Stimulated activated CD8-positive, alpha-beta memory T cell treated with anti-CD3 and anti-CD28 coated beads, Interleukin-2, amount 100 ng/mL, for 1 hour (primary cell): ENCODE measurements around the gene CHD3.

Experiments used
- DNase-seq, 2 donors: peaks; one replicate each; pipeline ENCODE4 v3.0.0-alpha.2; 2020; ENCODE audit warnings: low read depth in 2 of 2

The CHD3 gene

DNA sequence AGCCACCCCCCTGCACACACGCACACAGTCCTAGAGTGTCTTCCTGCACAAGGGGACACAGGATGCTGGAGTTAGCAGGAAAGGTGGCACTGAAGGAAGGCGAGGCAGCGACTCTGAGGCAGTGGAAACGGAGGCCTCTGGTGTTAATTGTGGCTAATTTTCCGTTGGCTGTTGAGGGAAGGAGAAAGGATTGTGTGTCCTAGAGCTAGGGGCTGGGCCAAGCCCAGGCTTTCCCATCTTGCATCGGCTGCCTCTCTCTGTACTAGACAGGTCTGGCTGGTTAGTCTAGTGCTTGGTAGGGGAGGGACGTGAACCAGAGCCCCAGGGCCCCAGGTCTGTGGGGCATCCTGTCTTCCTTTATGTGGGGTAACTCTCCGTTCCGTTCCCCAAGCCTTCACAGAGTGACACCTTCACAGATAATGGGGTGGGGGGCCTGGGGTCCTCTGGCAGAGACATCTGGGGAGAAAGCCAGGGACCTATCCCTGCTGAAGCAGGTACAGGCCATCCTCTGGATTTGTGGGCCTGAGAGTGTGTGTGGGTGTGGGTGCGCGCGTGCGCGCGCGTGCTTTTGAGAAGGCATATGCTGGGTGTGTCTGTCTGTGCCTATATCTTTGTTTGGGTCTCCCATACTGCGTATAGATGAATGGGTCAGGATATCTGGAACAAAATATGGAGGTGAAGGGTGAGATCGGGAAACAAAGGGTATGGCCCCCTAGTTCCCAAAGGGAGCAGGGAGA lies at the start of gene CHD3:
Gene CHD3, plus strand, starts transcription at position 606 of the 737 bp plus-strand sequence. CDS start 212 bp downstream, outside the sequence.
- peak in 1 of 2 donors; percentile 24 for DNase-seq

DNA sequence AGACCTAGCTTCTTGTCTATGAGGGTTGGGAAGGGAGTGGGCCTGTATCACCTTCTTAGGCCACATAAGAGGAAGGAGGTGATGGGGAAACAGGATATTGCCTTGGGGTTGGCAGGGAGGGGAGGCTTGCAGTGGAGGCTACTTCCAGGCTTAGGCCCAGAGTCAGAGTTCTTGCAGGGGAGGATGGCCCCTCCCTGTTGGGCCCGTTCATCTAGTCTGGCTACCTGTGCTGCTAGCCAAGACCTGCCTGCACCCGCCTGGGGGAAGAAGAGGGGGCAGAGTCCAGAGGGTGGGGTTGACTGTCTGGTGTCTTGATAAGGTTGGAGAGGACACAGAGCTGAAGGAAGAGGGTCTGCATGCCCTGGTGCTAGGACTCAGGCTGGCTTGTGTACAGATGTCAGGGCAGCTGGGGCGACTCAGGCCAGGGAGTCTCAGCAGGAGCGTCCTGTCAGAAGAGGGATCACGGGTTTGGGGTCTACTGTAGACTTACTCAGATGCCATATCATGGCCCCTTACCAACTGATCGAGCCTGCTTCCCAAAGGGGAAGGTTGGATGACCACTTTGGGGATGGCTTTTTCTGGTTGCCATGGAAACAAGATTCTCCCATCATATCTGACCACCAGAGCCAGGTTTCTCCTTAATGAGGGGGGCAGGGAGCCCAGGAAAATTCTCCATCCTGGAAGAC lies 49.3 kb upstream of the CHD3 start:
- no peak for DNase-seq

DNA sequence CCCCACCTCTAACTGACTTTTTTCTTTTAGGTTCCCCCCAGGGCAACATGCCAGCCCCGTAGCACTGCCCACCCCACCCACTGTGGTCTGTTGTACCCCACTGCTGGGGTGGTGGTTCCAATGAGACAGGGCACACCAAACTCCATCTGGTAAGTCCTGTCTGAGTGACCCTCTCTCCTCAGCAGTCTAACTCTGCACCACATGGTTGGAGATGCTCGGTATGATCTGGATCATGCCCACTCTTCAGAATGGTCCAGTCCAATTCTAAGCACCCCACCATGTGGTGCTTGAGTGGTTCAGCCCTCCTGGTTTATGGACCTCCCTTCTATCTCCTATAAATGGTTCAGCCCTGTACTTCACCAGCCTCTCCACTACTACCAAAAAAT lies 48.7 kb upstream of the CHD3 start:
- no peak for DNase-seq

DNA sequence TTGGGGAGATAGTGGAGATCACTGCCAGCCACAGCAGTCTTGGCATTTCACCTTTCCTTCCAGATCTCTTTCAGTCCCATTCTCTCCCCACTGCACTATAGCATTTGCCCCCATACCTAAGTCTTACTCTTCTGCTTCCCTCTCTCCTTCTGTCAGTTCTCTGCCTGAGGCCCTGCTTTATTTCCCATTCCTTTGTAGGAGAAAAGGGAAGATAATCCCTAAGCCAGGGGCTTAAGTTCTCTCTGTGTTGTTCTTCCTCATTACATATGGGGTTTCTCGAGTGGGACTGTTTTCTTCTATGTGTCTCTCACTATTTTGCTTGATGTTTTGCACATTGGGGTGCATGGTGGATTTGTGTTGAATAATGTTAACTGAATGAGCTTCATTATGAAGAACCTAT lies 48.1 kb upstream of the CHD3 start:
- no peak for DNase-seq

DNA sequence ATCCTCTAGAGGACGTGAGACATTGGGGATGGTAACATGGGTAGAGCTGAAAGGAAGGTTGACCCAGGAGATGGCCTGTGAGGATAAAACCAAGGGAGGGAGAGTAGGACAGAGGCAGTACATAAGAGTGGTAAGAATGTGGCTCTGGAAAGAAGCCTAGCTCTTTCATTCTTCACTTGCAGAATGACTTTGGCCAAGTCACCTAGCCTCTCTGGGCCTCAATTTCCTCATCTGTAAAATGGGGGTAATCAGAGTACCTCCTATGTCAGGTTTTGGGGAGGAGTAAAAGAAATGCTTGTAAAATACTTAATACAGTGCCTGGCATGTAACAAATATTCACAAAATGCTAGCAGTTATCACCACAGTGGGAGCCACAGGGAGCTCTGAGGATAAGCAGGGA lies 47.7 kb upstream of the CHD3 start:
- no peak for DNase-seq

DNA sequence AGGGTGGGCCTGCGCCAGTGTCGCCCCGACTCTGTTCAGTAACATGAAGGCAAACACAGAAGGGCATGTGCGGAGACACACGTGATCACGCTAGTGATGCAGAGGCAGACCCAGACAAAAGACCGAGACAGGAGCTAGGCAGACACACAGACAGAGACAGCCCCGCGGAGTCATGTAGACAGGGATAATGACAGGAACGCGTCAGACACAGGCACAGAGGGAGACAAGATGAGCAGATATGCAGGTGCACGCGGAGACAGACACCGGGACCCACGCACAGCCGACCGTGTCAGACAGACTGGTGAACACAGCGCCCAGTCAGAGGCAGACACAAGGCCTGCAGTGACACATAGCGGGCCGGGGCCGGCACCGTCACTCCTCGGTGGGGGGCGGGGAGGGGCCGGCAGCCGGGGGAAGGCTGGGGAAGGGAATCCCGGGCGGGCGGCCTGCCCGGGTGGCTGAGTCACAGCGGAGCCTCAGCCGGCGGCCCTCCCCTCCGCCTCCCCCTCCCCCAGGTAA lies 47.1 kb upstream of the CHD3 start:
- DNase-seq = peak; percentile 89 to 91

DNA sequence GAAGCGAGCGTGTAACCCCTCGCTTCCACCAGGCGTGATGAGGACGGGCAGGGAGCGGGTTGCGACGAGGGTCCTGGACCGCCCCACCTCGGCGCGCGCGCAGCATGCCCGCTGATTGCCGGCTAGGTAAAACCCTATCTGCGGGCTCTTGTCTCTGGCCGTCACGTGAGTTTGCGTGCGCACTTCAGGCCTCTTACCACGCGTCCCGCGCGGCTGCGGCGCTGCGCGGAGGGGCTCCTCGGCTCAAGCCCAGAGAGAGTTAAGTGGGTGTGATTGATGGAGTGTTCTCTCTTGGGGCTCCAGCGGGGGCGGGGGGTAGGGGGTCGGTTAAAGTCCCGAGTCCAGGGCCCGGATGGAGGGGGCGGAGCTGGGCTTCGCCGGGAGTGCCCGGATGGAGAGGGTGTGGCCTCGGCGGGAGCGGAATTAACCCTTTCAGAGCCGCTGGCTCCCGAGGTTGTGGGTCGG lies 46.6 kb upstream of the CHD3 start:
- DNase-seq = peak; percentile 72 to 75

DNA sequence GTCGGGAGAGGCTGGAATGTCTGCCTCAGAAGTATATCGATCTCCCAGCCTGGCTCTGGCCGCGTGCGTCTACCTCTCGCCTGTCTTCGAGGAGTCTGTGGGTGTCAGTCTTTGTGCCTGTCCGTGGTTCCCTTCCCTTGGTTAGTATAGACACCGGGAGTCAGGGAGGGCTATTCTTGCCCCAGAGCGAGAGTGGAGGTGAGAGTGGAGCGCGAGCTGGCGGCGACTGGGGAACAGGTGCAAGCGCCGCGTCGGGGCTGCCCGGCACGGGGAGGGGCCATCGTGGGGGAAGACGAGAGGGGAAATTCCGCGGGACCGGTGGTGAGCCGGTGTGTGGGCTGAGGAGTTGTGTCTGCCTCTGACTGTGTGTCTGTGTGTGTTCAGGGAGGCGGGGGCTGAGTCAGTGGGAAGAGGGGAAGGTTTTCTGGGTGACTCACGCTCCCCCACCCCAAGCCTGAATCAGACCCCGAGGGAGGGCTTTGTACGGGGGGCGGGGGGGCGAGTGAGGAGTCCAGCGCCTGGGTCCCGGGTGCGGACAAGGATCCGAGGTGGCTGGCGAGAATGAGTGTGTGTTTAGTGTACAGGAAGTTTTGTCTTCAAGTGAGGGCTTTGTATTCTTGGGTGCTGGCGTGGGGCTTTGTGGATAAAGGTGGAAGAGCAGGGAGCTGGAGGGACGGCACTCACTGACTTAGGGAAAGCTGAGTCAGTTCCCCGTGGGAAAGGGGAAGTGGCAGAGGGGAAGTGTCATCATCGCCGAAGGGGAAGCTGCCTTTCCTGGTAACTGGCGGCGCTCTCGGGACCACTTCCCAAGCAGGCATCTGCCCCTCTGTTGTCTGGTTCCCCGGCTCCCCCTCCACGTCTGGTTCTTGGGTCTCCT lies 46.0 kb upstream of the CHD3 start:
- DNase-seq = peak; percentile 84 to 95

DNA sequence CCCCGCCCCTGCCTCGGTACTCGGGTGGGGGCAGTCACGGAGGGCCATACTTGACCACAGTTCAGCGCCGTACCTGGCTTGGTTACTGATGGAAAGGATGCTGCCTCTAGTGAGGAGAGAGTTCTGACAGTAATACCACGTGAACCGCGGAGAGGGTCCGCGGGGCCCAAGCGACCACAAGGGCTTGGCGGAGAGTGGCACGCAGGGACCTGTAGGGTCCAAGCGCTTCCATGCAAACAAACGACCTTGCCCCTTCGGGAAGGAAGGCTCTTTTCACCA lies 45.4 kb upstream of the CHD3 start:
- DNase-seq = no peak

DNA sequence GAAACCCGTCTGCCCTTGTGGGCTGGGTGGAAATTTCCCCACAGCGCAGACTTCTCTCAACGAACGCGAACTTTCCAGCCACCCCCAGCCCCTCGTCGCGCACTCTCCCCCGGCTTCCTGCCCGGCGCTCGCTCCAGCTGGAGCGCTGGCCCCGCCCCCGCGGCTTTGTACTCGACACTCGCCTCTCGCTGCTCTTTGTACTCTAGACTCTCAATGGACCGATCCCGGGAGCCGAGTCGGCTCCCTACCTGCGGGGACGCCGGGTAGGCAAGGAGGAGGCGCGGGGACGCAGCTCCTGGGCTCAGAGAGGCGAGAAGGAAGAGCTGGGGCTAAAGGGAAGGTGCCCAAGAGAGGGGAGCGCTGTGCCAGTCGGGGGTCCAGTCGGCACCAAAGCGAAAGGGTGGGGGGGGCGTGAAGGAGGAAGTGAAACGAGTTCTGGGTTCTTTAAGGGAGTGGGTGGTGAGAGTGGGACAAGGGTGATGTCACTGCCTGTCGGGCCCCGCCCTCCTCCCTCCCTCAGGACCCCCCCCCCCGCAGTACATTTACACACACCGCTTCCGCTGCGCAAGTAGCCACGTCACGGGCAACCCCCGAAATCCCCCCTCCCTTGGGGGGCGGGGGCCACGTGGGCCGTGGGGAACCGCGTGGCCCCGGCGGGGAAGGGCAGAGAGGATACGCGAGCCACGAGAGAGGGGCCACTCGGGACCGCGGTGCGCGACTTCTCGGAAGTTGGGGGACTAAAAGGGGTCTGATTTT lies 44.9 kb upstream of the CHD3 start:
- DNase-seq = peak; percentile 85 to 87

DNA sequence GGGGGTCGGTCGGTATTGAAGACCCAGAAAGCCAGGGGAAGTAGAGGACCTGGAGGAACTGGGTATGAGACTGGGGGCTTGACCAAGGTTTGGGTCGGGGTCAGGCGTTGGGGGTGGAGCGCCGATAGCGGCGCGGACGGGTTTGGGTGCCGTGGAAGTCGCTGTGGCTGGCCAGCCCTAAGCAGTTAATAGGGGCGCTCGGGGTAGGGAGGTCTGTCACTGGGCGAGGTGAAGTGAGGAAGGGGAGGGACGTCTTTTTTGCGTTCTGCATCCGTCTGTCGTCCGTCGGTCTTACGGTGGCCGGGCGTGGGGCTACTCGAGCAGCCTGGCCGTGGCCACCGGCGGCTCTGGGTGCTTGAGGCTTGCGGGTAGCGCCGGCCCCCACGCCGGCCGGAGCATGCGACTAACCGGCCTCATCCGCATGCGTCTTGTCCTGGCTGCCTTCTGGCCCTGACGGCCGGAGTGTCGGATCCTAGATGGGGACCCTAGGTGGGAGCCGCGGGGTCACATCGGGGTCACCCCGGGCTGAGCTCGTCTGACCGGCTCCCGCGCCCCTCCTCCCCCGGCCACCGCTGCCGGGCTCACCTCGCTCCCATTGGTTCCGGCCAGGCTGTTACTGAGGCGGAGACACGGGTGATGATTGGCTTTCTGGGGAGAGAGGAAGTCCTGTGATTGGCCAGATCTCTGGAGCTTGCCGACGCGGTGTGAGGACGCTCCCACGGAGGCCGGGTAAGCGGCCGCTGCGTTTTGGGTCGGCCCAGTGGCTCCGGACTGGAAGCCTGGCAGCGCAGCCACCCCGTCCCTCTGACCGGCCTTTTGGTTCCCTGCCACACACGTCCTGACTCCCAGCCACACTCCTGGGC lies 44.1 kb upstream of the CHD3 start:
- DNase-seq = peak; percentile 61 to 65

DNA sequence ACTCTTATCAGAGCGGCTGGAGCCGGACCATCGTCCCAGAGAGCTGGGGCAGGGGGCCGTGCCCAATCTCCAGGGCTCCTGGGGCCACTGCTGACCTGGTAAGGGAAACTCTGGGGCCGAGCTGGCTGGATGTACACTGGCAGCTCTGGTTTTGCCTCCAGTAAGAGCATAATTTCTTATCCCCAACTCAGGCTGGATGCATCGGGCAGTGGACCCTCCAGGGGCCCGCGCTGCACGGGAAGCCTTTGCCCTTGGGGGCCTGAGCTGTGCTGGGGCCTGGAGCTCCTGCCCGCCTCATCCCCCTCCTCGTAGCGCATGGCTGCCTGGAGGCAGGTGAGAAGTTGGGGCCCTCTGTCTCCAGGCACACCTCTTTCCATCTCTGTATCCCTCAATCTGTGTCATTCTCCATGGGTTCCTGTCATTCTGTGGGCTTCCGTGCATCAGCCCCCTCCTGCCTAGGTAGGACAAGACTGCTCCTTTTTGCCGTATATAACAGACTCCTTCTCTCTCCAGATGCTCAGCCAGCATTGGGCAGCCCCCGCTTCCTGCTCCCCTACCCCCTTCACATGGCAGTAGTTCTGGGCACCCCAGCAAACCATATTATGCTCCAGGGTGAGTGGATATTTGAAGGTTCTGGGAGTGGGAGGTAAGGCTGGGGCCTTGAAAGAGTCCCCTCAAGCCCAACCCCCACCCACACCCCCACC lies 43.1 kb upstream of the CHD3 start:
- DNase-seq = no peak

DNA sequence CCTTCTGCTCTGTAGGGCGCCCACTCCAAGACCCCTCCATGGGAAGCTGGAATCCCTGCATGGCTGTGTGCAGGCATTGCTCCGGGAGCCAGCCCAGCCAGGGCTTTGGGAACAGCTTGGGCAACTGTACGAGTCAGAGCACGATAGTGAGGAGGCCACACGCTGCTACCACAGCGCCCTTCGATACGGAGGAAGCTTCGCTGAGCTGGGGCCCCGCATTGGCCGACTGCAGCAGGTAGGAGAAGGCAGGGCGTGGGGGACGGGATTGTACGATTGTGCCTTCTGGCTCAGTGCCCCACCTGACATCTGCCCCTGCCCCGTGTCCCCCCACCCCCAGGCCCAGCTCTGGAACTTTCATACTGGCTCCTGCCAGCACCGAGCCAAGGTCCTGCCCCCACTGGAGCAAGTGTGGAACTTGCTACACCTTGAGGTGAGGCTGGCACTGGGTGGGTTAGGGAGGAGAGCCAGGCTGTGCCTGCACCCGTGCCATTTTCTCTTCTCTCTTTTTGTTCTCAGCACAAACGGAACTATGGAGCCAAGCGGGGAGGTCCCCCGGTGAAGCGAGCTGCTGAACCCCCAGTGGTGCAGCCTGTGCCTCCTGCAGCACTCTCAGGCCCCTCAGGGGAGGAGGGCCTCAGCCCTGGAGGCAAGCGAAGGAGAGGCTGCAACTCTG lies 42.4 kb upstream of the CHD3 start:
- DNase-seq = no peak

DNA sequence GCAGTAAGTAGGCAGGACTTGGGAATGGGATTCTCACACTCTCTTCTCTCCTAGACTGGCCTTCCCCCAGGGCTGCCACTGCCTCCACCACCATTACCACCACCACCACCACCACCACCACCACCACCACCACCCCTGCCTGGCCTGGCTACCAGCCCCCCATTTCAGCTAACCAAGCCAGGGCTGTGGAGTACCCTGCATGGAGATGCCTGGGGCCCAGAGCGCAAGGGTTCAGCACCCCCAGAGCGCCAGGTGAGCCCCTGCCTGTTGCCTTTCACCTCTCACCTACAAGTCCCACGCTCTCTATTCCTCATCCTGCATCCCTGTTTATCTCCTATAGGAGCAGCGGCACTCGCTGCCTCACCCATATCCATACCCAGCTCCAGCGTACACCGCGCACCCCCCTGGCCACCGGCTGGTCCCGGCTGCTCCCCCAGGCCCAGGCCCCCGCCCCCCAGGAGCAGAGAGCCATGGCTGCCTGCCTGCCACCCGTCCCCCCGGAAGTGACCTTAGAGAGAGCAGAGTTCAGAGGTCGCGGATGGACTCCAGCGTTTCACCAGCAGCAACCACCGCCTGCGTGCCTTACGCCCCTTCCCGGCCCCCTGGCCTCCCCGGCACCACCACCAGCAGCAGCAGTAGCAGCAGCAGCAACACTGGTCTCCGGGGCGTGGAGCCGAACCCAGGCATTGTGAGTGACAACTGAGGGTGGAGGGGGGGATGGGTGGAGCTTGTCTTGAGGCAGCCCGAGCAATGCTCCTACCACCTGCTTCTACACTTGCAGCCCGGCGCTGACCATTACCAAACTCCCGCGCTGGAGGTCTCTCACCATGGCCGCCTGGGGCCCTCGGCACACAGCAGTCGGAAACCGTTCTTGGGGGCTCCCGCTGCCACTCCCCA lies 41.6 kb upstream of the CHD3 start:
- DNase-seq = no peak

DNA sequence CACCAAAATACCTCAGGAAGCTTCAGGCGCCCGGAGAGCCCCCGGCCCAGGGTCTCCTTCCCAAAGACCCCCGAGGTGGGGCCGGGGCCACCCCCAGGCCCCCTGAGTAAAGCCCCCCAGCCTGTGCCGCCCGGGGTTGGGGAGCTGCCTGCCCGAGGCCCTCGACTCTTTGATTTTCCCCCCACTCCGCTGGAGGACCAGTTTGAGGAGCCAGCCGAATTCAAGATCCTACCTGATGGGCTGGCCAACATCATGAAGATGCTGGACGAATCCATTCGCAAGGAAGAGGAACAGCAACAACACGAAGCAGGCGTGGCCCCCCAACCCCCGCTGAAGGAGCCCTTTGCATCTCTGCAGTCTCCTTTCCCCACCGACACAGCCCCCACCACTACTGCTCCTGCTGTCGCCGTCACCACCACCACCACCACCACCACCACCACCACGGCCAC lies 40.4 kb upstream of the CHD3 start:
- DNase-seq = no peak

DNA sequence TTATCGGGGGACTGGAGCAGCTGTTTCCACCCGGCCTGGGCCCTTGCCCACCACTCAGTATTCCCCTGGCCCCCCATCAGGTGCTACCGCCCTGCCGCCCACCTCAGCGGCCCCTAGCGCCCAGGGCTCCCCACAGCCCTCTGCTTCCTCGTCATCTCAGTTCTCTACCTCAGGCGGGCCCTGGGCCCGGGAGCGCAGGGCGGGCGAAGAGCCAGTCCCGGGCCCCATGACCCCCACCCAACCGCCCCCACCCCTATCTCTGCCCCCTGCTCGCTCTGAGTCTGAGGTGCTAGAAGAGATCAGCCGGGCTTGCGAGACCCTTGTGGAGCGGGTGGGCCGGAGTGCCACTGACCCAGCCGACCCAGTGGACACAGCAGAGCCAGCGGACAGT lies 39.9 kb upstream of the CHD3 start:
- no peak for DNase-seq

DNA sequence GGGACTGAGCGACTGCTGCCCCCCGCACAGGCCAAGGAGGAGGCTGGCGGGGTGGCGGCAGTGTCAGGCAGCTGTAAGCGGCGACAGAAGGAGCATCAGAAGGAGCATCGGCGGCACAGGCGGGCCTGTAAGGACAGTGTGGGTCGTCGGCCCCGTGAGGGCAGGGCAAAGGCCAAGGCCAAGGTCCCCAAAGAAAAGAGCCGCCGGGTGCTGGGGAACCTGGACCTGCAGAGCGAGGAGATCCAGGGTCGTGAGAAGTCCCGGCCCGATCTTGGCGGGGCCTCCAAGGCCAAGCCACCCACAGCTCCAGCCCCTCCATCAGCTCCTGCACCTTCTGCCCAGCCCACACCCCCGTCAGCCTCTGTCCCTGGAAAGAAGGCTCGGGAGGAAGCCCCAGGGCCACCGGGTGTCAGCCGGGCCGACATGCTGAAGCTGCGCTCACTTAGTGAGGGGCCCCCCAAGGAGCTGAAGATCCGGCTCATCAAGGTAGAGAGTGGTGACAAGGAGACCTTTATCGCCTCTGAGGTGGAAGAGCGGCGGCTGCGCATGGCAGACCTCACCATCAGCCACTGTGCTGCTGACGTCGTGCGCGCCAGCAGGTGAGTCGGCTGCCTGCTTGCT lies 39.3 kb upstream of the CHD3 start:
- DNase-seq = no peak
